ENCODE results near the gene IL4. TPM values are rescaled to one million over a fixed set of nuclear protein-coding genes. Genes with fewer than 3 reads are reported as not detected.

Gene IL4
- total RNA-seq, 1 donor from 2014 or later, result not detected

- TF ChIP-seq CTCF (IDR thresholded peaks at IDR 0.05; ENCODE audit: unreplicated experiment), result no peak
- peaks cover 11% of the 10 kb centered on the region for H3K36me3 Mint-ChIP-seq
- no peak overlapping the region for H3K27ac Mint-ChIP-seq
- H3K27me3 Mint-ChIP-seq (ENCODE audit: low read depth), result no peaks in the 10 kb centered on the region
- H3K4me3 Mint-ChIP-seq, result no peak overlapping the region
- H3K9me3 Mint-ChIP-seq, result no peaks in the 10 kb centered on the region
- peaks cover under 1% of the 10 kb centered on the region for H3K4me1 Mint-ChIP-seq
- no peak for DNase-seq (ENCODE audit: low spot score in 2 of 2, unreplicated experiment in 2 of 2)
These were observed 56.1 kb downstream of the IL4 start for GRCh38 chr5:132729896-132730295.

Other genes with a start within 250 kb of the IL4 start
- 33.1 to 35.6 TPM (median 33.3 TPM) in 3 replicates for gene IRF1, start 183.2 kb upstream of the IL4 start, total RNA-seq
- not detected in 3 replicates for gene IL5, start 130.5 kb upstream of the IL4 start, total RNA-seq
- 50.3 to 52.5 TPM (median 51.6 TPM) in 3 replicates for gene RAD50, start 117.0 kb upstream of the IL4 start, total RNA-seq
- gene IL13, start 15.8 kb upstream of the IL4 start, total RNA-seq, result 0.33 to 0.78 TPM (median 0.50 TPM) in 3 replicates
- gene KIF3A, start 63.6 kb downstream of the IL4 start, total RNA-seq, result 24.7 to 28.2 TPM (median 27.4 TPM) in 3 replicates
- gene CCNI2, start 73.4 kb downstream of the IL4 start, total RNA-seq, result 1.5 to 2.5 TPM (median 1.8 TPM) in 3 replicates
- 54.9 to 58.9 TPM (median 58.6 TPM) in 3 replicates for gene SEPTIN8, start 103.2 kb downstream of the IL4 start, total RNA-seq
- gene SOWAHA, start 139.3 kb downstream of the IL4 start, total RNA-seq, result 0.52 to 0.67 TPM (median 0.64 TPM) in 3 replicates
- 8.6 to 12.2 TPM (median 8.6 TPM) in 3 replicates for gene SHROOM1, start 156.7 kb downstream of the IL4 start, total RNA-seq
- 0.93 to 1.2 TPM (median 0.98 TPM) in 3 replicates for gene GDF9, start 192.5 kb downstream of the IL4 start, total RNA-seq
- gene UQCRQ, start 192.7 kb downstream of the IL4 start, total RNA-seq, result 258 to 329 TPM (median 308 TPM) in 3 replicates
- 1.9 to 2.6 TPM (median 1.9 TPM) in 3 replicates for gene LEAP2, start 199.7 kb downstream of the IL4 start, total RNA-seq